ENCODE data around the gene PACSIN3. TPM values are rescaled to one million over a fixed set of nuclear protein-coding genes. Genes with fewer than 3 reads are reported as not detected.

PACSIN3 gene
- polyA plus RNA-seq, 1 donor (not counting 4 experiments of a cell fraction or from before 2014, with no cell fraction given): 28.1 TPM

GRCh38 chr11:47187723-47188122, 1.5 kb upstream of the PACSIN3 start:
- H3K27me3 ChIP-seq (ENCODE audit: control insufficient read depth, extremely low read depth, insufficient read depth, low read length): no peaks in the 10 kb centered on the region
- dilution Hi-C loops (cut with MboI; ENCODE audit: extremely low pct_ligation_motif_present, low sequenced_read_pairs): no loop called here
- FAIRE-seq (no peak), DNase-seq (ENCODE audit: low read depth, low spot score) (no peak)
- H3K4me2 ChIP-seq (ENCODE audit: control insufficient read depth, extremely low read depth, insufficient read depth, low read depth, low read length): peak overlapping the region; percentile 93
- peaks cover 30% of the 10 kb centered on the region for H3K4me1 ChIP-seq (ENCODE audit: control insufficient read depth, extremely low read depth, insufficient read depth, low read length)
- peaks cover 24% of the 10 kb centered on the region for H3K79me2 ChIP-seq (ENCODE audit: control insufficient read depth, insufficient read depth, low read length)
- peak overlapping the region; percentile 91 for H3K9ac ChIP-seq (ENCODE audit: control insufficient read depth, extremely low read depth, insufficient read depth, low read length)
- peaks cover 2 to 5% of the 10 kb centered on the region in 2 experiments for H3K36me3 ChIP-seq (ENCODE audit: control insufficient read depth in 2 of 2, extremely low read depth in 1 of 2, insufficient read depth in 2 of 2, low read length in 2 of 2)
- no peak overlapping the region for H2AFZ ChIP-seq (ENCODE audit: control insufficient read depth, low read length)
- no peaks in the 10 kb centered on the region for H3K9me3 ChIP-seq (ENCODE audit: control insufficient read depth, low read depth, low read length)
- H3K9me1 ChIP-seq (ENCODE audit: control insufficient read depth, extremely low read depth, insufficient read depth, low read length): peaks cover 2% of the 10 kb centered on the region
- peak overlapping the region in 1 of 3 experiments; percentile 75 for H3K4me3 ChIP-seq (ENCODE audit: control insufficient read depth in 2 of 3, extremely low read depth in 1 of 3, insufficient read depth in 2 of 3, low read depth in 1 of 3, low read length in 3 of 3)
- H3K27ac ChIP-seq (ENCODE audit: control insufficient read depth, insufficient read depth, low read length): no peak overlapping the region
- TF ChIP-seq CTCF (optimal IDR thresholded peaks at IDR 0.05 in 1 of 3, IDR thresholded peaks at IDR 0.05 in 1 of 3, conservative IDR thresholded peaks at IDR 0.05 in 1 of 3; ENCODE audit: extremely low read depth in 1 of 3, insufficient read depth in 2 of 3, low read length in 3 of 3): no peak
- no peak for TF ChIP-seq EZH2 (IDR thresholded peaks at IDR 0.05; ENCODE audit: low read length)
- no peaks in the 10 kb centered on the region for H4K20me1 ChIP-seq (ENCODE audit: control insufficient read depth, extremely low read depth, insufficient read depth, low read length)

DNA sequence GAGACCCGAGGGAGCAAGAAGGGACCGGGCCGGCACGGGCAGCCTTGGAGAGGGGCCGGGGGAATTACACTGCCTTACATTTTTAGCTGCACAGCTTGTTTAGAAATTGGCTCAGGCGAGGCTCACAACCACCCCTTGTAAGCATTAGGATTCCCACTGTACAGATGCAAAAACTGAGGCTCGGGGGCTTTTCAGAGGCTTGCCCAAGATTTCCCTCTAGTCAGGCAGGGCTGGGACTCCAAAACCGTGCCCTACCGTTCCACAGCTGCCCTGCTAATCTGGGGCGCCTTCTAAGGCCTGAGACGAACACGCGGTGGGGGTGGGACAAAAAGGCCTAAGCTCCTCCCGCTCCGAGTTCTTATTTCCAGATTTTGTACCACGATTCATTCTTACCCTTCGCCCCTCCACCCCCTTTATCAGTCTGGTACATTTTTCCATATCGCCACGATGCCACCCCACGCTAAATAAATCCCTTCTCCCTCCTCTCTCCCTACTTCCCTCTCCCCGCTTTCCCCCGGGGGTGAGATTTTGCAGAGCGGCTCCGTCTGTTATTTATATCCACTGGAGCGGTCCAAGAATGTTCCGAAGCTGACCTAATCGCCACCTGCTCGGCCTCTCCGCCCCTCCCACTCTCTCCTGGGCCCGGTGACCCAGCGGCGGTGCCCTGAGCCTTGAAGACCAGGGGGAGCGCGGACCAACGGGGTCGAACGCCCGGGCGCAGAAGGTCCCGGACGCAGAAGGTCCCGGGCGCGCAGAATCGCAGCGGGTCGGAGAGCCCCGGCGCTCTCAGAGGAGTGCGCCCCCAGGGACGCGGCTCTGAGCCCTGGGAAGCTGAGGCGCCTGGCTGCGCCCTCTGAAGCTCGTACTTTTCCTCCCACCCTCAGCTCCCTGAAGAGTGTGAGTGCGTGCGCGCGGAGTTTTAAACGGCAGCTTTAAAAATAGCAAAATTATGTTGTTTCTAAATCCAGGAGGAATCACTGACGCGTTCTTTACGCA, 764 bp upstream of the PACSIN3 start:
- peaks cover 2% of the 10 kb centered on the region for H3K9me1 ChIP-seq (ENCODE audit: control insufficient read depth, extremely low read depth, insufficient read depth, low read length)
- H3K36me3 ChIP-seq (ENCODE audit: control insufficient read depth in 2 of 2, extremely low read depth in 1 of 2, insufficient read depth in 2 of 2, low read length in 2 of 2): peaks cover 5 to 9% of the 10 kb centered on the region in 2 experiments
- no peaks in the 10 kb centered on the region for H3K9me3 ChIP-seq (ENCODE audit: control insufficient read depth, low read depth, low read length)
- peak overlapping the region; percentile 66 to 89 (median 75) for H3K4me3 ChIP-seq (ENCODE audit: control insufficient read depth in 2 of 3, extremely low read depth in 1 of 3, insufficient read depth in 2 of 3, low read depth in 1 of 3, low read length in 3 of 3)
- no peak for DNase-seq (ENCODE audit: low read depth, low spot score)
- H3K4me2 ChIP-seq (ENCODE audit: control insufficient read depth, extremely low read depth, insufficient read depth, low read depth, low read length): peak overlapping the region; percentile 93
- peak overlapping the region; percentile 78 for H3K27ac ChIP-seq (ENCODE audit: control insufficient read depth, insufficient read depth, low read length)
- H3K4me1 ChIP-seq (ENCODE audit: control insufficient read depth, extremely low read depth, insufficient read depth, low read length): peaks cover 27% of the 10 kb centered on the region
- dilution Hi-C loops (cut with MboI; ENCODE audit: extremely low pct_ligation_motif_present, low sequenced_read_pairs): no loop called here
- TF ChIP-seq CTCF (optimal IDR thresholded peaks at IDR 0.05 in 1 of 3, IDR thresholded peaks at IDR 0.05 in 1 of 3, conservative IDR thresholded peaks at IDR 0.05 in 1 of 3; ENCODE audit: extremely low read depth in 1 of 3, insufficient read depth in 2 of 3, low read length in 3 of 3): peak in 1 of 3 experiments; percentile 12
- no peak for TF ChIP-seq EZH2 (IDR thresholded peaks at IDR 0.05; ENCODE audit: low read length)
- H3K27me3 ChIP-seq (ENCODE audit: control insufficient read depth, extremely low read depth, insufficient read depth, low read length): no peaks in the 10 kb centered on the region
- H2AFZ ChIP-seq (ENCODE audit: control insufficient read depth, low read length): peak overlapping the region; percentile 78
- H3K79me2 ChIP-seq (ENCODE audit: control insufficient read depth, insufficient read depth, low read length): peaks cover 31% of the 10 kb centered on the region
- peak overlapping the region; percentile 91 for H3K9ac ChIP-seq (ENCODE audit: control insufficient read depth, extremely low read depth, insufficient read depth, low read length)
- no peaks in the 10 kb centered on the region for H4K20me1 ChIP-seq (ENCODE audit: control insufficient read depth, extremely low read depth, insufficient read depth, low read length)
- FAIRE-seq: no peak
